H1 (cell line): ENCODE measurements around the gene GTPBP1. TPM values are rescaled to one million over a fixed set of nuclear protein-coding genes. Genes with fewer than 3 reads are reported as not detected.

Experiments
- BACH1 ChIP-seq: IDR thresholded peaks from 2 replicates; pipeline ENCODE4 v1.6.1; 2012; ENCODE audit warnings: low read length, improper control_type of control experiment
- CBX5 ChIP-seq: fragments of 300-800, 300-1000 bp; sonication (generic); IDR thresholded peaks from 2 replicates; pipeline ENCODE4 v1.7.1; 2016; ENCODE audit warnings: antibody characterized with exemption, low read length, low read depth
- GABPA ChIP-seq: IDR thresholded peaks from 2 replicates; pipeline ENCODE4 v1.6.1; 2011; ENCODE audit warnings: mild to moderate bottlenecking, low read length, moderate library complexity, borderline replicate concordance; ENCODE audit not compliant: insufficient read depth
- POLR2A ChIP-seq, 2 experiments: IDR thresholded peaks; 1 replicate in 1 of 2; 2 replicates in 1 of 2; pipeline ENCODE4 v1.6.1; 2011; ENCODE audit warnings: low read depth in 2 of 2, low read length in 2 of 2, mild to moderate bottlenecking in 2 of 2; ENCODE audit errors: control extremely low read depth in 1 of 2
- POU5F1 ChIP-seq: IDR thresholded peaks from 2 replicates; pipeline ENCODE4 v1.6.1; 2011; ENCODE audit warnings: low read depth, mild to moderate bottlenecking, low read length, moderate library complexity
- RBBP5 ChIP-seq: IDR thresholded peaks from 2 replicates; pipeline ENCODE4 v1.7.1; 2012; ENCODE audit warnings: low read depth, mild to moderate bottlenecking, inconsistent platforms, low read length, moderate library complexity, borderline replicate concordance
- SAP30 ChIP-seq: fragments of 300-600 bp; sonication (generic); IDR thresholded peaks from 2 replicates; pipeline ENCODE4 v1.7.1; 2012; ENCODE audit warnings: low read length, moderate library complexity, mild to moderate bottlenecking, inconsistent platforms; ENCODE audit not compliant: insufficient read depth, insufficient replicate concordance
- polyA plus RNA-seq, 7 experiments: library from polyadenylated mRNA; depleted of rRNA in 3 of 7; stranded (reverse) in 5 of 7; unstranded in 2 of 7; fragments of >200 nt in 5 of 7; fragments of 200-250 nt in 2 of 7; gene quantifications; 1 replicate in 5 of 7; 2 replicates in 1 of 7; 4 replicates in 1 of 7; pipeline versions ENCODE4 v1.2.1 to v1.2.3, GENCODE V29; 2011 to 2013; ENCODE audit warnings: missing spikeins in 2 of 7, mixed read lengths in 2 of 7
- total RNA-seq: library from RNA; stranded (reverse); fragmentation: NEBNext Ultra II Directional; extraction: Animal tissue kit (Norgen Biotek cat#: 25700); gene quantifications from 2 replicates; pipeline ENCODE4 v1.2.1, GENCODE V29; 2021

GTPBP1 gene
- total and polyA plus RNA-seq, 2 of the 8 experiments (the other 6 are each of a cell fraction or from before 2014, with no cell fraction given): 53.1 to 91.8 TPM

DNA sequence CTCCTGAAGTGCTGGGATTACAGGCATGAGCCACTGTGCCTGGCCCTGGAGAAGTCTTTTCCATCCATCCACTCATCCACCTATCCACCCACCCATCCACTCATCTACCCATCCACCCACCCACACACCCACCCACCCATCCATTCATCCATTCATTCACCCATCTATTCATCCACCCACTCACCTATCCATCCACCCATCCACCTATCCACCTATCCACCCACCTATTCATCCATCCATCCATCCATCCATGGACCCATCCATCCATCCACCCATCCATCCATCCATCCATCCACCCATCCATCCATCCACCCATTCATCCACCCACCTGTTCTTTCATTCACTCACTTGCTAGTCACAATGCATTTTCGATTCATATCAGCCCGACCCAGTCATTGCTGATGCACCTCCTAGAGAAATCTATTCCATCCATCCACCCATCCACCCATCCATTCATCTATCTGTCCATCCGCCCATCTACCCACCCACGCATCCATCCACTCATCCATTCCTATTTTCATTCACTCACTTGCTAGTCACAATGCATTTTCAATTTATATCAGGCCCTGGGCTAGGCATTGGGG, 67.7 kb downstream of the GTPBP1 start (continued):
- TF ChIP-seq GABPA: no peak
- TF ChIP-seq POLR2A (IDR thresholded peaks at IDR 0.05; ENCODE audit: control extremely low read depth in 1 of 2, low read depth in 2 of 2, low read length in 2 of 2): no peak
- no peak for TF ChIP-seq SAP30
- no peak for TF ChIP-seq POU5F1
- no peak for TF ChIP-seq RBBP5
- no peak for TF ChIP-seq CBX5
- TF ChIP-seq BACH1: no peak
